Activated naive CD4-positive, alpha-beta T cell treated with anti-CD3 and anti-CD28 coated beads, Interleukin-2, amount 50 U/mL, for 72 hours (primary cell): Measurements from ENCODE around the gene OAT. TPM values are rescaled to one million over a fixed set of nuclear protein-coding genes. Genes with fewer than 3 reads are reported as not detected.
"Not testable (repeated sequence)": the region's sequence is repeated elsewhere in the genome, so short reads cannot be mapped to it uniquely, and the experiment has no call there.

ENCODE experiments used
- ATAC-seq, 2 donors: fragments of 150-1000 bp; cut with Tn5 transposase; 2 replicates each; pipeline ENCODE4 v1.10.0; 2021; ENCODE audit warnings: mild to moderate bottlenecking in 2 of 2, moderate library complexity in 2 of 2
- DNase-seq, 2 donors: peaks; one replicate each; pipeline ENCODE4 v3.0.0; 2021 to 2022; ENCODE audit warnings: low spot score in 2 of 2
- H3K27ac Mint-ChIP-seq, 2 donors: one replicate each; pipeline ENCODE4 v1.8.0; 2022; ENCODE audit warnings: mild to moderate bottlenecking in 2 of 2, mixed read lengths in 2 of 2
- H3K36me3 Mint-ChIP-seq, 2 donors: one replicate each; pipeline ENCODE4 v1.8.0; 2022; ENCODE audit warnings: mixed read lengths in 2 of 2
- H3K9me3 Mint-ChIP-seq, 2 donors: one replicate each; pipeline ENCODE4 v1.8.0; 2022; ENCODE audit warnings: mixed read lengths in 2 of 2
- total RNA-seq, 2 donors: library from RNA; stranded (reverse); gene quantifications; one replicate each; pipeline ENCODE4 v1.2.3, GENCODE V29; 2022

OAT gene
- total RNA-seq, 2 donors from 2014 or later: 24.2 to 39.3 TPM

- no peak overlapping the region for H3K27ac Mint-ChIP-seq
- no peak for DNase-seq
- no peak for ATAC-seq
- no peaks in the 10 kb centered on the region for H3K36me3 Mint-ChIP-seq
- no peaks in the 10 kb centered on the region for H3K9me3 Mint-ChIP-seq
Observed at GRCh38 chr10:124375691-124376090, 43.0 kb downstream of the OAT start.

- Mint-ChIP-seq H3K36me3 (no peaks in the 10 kb centered on the region), H3K27ac (no peak overlapping the region), H3K9me3 (no peaks in the 10 kb centered on the region)
- ATAC-seq (no peak), DNase-seq (no peak)
Observed at GRCh38 chr10:124375353-124375614, 43.4 kb downstream of the OAT start.

DNA sequence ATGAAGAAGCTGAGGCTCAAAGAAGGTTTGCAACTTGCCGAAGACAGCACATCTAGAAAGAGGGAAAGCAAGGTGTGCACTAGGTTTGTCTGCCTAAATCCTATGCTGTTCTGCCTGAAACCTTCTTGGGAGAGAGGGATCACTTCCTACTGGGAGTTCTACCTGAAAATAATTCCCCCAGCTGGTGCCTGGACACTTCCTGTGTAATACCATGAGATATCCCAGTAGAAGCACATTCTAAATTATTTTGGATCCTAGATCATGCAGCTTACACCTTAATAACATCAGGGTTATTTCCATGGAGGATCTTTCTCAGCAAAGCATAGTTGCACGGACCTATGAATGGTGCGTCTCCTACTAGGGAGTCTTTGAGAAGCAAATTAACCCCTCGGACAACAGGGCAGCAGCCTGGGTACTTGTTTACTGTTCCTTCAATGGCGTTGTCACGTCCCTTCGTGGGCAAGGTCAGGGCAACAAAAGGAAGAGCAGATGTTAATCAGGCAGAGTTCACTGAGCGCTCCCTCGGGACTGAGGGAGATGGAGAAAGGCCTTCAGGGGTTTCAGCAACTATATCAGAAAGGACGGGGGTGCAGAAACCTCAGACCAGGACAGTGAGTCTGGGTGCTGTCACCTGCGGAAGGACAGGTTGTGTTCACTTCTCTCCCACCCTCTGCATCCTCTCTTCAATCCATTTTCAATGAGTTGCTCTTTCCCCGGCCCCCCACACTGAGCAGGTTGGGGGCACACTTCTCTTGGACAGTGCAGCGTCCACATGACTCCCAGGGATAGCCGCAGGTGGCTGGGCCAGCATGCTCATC lies 44.0 kb downstream of the OAT start:
- Mint-ChIP-seq H3K36me3 (no peaks in the 10 kb centered on the region), H3K9me3 (no peaks in the 10 kb centered on the region), H3K27ac (no peak overlapping the region)
- DNase-seq (no peak), ATAC-seq (no peak)

- no peaks in the 10 kb centered on the region for H3K9me3 Mint-ChIP-seq
- no peak overlapping the region for H3K27ac Mint-ChIP-seq
- H3K36me3 Mint-ChIP-seq: no peaks in the 10 kb centered on the region
- ATAC-seq: no peak
- no peak for DNase-seq
Observed at GRCh38 chr10:124372899-124373298, 45.8 kb downstream of the OAT start.

GRCh38 chr10:124370426-124370825 lies 48.3 kb downstream of the OAT start:
- DNase-seq (no peak), ATAC-seq (no peak)
- Mint-ChIP-seq H3K27ac (no peak overlapping the region), H3K36me3 (no peaks in the 10 kb centered on the region), H3K9me3 (no peaks in the 10 kb centered on the region)

- Mint-ChIP-seq H3K36me3 (no peaks in the 10 kb centered on the region), H3K27ac (no peak overlapping the region), H3K9me3 (no peaks in the 10 kb centered on the region)
- ATAC-seq (no peak), DNase-seq (no peak)
Observed at GRCh38 chr10:124369986-124370385, 48.7 kb downstream of the OAT start.

GRCh38 chr10:124369533-124369932 lies 49.2 kb downstream of the OAT start:
- H3K9me3 Mint-ChIP-seq, ATAC-seq, DNase-seq, H3K27ac Mint-ChIP-seq, H3K36me3 Mint-ChIP-seq: not testable (repeated sequence)

GRCh38 chr10:124369066-124369465 lies 49.7 kb downstream of the OAT start:
- no peak for ATAC-seq
- DNase-seq: no peak
- Mint-ChIP-seq H3K36me3 (no peaks in the 10 kb centered on the region), H3K27ac (no peak overlapping the region), H3K9me3 (no peaks in the 10 kb centered on the region)

- Mint-ChIP-seq H3K27ac (no peak overlapping the region), H3K36me3 (no peaks in the 10 kb centered on the region), H3K9me3 (no peaks in the 10 kb centered on the region)
- no peak for DNase-seq
- ATAC-seq: no peak
Observed at GRCh38 chr10:124367936-124368335, 50.8 kb downstream of the OAT start.

DNA sequence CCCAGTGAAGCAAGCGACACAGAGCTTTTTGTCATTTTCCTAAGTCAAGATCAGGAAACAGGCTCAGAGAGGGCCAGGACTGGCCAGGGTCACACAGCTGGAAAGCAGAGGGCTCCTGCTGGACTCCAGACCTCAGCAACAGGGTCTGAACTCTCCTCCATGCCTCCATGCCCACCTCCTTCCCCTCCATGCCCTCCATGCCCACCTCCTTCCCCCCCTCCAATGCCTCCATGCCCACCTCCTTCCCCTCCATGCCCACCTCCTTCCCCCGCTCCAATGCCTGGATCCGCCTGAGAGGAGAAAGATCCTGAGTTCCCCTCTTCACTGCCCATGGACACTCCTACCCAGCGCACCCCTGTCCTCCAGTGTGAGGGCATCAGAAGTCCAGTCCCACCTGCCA lies 51.3 kb downstream of the OAT start:
- Mint-ChIP-seq H3K27ac (no peak overlapping the region), H3K36me3 (no peaks in the 10 kb centered on the region), H3K9me3 (no peaks in the 10 kb centered on the region)
- DNase-seq (no peak), ATAC-seq (no peak)

DNA sequence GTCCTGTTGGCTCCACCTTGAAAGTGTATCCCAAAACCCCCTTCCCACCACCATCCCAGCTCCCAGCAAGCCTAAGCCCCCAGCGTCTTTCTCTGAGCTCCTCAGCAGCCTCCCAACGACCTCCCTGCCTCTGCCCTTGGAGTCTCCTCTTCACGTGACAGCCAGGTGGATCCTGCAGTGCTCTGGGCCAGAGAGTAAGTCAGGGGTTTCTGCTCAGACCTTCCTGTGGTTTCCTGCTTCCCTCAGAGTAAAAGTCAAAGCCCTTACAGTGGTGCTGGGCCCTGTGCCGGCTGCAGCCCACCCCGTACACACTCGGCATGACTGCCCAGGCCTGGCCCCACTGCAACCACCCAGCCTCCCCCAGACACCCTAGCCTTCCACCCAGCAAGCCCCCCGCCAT lies 51.9 kb downstream of the OAT start:
- H3K36me3 Mint-ChIP-seq: no peaks in the 10 kb centered on the region
- DNase-seq (no peak), ATAC-seq (no peak)
- H3K9me3 Mint-ChIP-seq: no peaks in the 10 kb centered on the region
- no peak overlapping the region for H3K27ac Mint-ChIP-seq

DNA sequence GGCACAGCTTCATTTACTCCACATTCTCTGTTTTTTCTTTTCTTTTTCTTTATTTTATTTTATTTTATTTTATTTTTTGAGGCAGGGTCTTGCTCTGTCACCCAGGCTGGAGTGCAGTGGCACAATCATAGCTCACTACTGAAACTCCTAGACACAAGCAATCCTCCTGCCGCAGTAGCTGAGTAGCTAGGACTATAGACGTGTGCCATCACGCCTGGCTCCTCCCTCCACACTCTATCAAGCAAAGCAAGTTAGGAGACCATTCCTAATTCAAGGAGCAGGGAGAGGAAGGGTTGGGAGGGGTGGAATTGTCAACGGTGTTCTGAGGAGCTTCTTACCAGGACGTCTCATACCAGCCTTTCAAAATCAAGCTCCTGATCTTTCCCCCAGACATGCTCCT lies 52.4 kb downstream of the OAT start:
- DNase-seq (no peak), ATAC-seq (no peak)
- Mint-ChIP-seq H3K9me3 (no peaks in the 10 kb centered on the region), H3K27ac (no peak overlapping the region), H3K36me3 (no peaks in the 10 kb centered on the region)

- DNase-seq (no peak), ATAC-seq (no peak)
- peaks cover 3 to 4% of the 10 kb centered on the region in 2 donors for H3K9me3 Mint-ChIP-seq
- no peak overlapping the region for H3K27ac Mint-ChIP-seq
- H3K36me3 Mint-ChIP-seq: peaks cover 0 to 3% of the 10 kb centered on the region in 2 donors
Observed at GRCh38 chr10:124364674-124365073, 54.0 kb downstream of the OAT start.

DNA sequence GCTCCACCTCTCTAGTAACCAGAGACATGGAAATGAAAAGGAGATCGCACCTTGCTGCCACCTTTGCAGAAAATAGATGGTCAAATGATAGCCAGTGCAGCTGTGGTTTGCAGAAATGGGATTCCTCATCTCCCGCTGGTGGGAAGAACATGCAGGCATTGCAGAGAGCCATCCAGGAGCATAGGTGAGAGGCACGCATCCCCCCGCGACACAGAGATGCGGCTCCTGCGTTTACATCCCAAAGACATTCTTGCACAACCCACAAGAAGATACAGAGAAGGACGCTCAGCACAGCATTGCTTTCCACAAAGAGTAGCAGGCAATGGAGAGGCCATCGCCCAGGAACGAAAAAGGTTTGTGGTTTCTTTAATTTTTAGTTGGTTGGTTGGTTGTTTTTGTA lies 56.2 kb downstream of the OAT start:
- H3K27ac Mint-ChIP-seq: no peak overlapping the region
- ATAC-seq (no peak), DNase-seq (no peak)
- peaks cover 3 to 9% of the 10 kb centered on the region in 2 donors for H3K9me3 Mint-ChIP-seq
- peaks cover 0 to 6% of the 10 kb centered on the region in 2 donors for H3K36me3 Mint-ChIP-seq

DNA sequence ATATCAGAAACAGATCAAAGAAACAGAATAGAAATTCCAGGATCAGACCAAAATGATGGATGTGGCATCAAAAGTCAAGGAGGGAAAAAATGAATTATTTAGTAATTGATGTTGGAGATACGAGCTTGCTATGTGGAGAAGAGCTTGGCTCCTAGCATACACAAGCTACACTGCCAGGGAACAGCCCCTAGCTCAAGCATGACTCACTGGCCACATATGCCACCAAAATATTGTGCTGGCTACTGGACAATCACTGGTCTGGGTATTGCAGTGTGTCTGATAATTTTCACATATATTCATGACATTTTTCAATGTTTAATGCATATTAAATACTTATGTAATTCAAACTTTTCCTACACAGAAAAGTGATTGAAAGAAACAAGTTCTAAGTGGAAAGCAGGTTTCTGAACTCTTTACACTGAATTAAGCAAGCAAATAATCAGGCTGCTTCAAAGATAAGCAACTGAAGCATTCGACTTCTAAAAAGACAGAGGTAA lies 59.3 kb downstream of the OAT start:
- ATAC-seq (no peak), DNase-seq (no peak)
- H3K9me3 Mint-ChIP-seq: peaks cover 3 to 9% of the 10 kb centered on the region in 2 donors
- H3K27ac Mint-ChIP-seq: no peak overlapping the region
- peaks cover 0 to 6% of the 10 kb centered on the region in 2 donors for H3K36me3 Mint-ChIP-seq

GRCh38 chr10:124357561-124357885 lies 61.2 kb downstream of the OAT start:
- H3K27ac Mint-ChIP-seq: no peak overlapping the region
- peaks cover 0 to 6% of the 10 kb centered on the region in 2 donors for H3K36me3 Mint-ChIP-seq
- DNase-seq (no peak), ATAC-seq (no peak)
- H3K9me3 Mint-ChIP-seq: peaks cover 3 to 9% of the 10 kb centered on the region in 2 donors

DNA sequence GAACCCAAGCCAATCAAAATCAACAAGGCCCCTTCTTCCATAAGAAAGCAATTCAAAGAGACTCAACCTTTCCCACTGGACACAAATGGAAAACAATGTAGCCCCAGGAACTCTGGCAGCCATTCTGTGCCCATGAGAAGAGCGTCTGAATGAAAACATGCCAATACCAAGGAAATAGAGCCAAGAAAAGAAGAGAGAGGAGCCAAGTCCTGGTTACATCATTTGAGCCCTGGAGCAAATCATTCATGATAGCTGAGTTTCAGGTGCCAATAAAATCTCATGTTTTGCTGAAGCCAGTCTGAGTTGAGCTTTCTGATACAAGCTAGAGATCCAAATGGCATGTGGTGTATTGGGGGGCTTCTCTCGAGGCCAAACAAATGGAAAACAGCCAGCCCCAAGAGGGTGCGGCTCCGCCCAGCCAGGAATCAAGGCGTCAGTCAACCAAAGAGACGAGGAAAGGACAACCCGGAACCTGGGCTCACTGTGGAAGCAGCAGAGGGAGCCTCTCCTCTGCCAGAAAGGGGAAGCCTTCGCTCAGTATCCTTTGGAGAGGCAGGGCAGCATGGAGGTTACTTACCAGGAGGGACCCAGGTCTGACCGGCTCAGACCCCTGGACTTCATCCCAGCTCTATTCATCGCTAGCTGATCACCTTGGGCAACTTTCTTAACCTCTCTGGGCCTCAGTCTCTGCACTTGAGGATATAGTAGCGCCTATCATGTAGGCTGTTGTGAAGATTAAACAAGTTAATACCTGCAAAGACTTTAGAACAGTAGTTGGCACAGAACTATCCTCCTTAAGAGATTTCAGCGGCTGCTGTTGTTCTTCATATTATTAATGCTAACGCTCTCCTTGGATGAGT lies 61.8 kb downstream of the OAT start:
- peaks cover 3 to 9% of the 10 kb centered on the region in 2 donors for H3K9me3 Mint-ChIP-seq
- no peak overlapping the region for H3K27ac Mint-ChIP-seq
- peaks cover 0 to 6% of the 10 kb centered on the region in 2 donors for H3K36me3 Mint-ChIP-seq
- no peak for ATAC-seq
- DNase-seq: no peak
